SK-N-SH (cell line): ENCODE results near the gene HK2. TPM values are rescaled to one million over a fixed set of nuclear protein-coding genes. Genes with fewer than 3 reads are reported as not detected.

Experiments used
- CTCF ChIA-PET: fragments of 300-600, 350-600 bp; formaldehyde crosslinking; extraction: SDS; loops from one replicate; lab custom pipeline; 2021; lab: Yijun Ruan, JAX
- POLR2A ChIA-PET: fragments of 350-600 bp; sonication (Branson Sonifier 250); formaldehyde crosslinking; extraction: SDS; loops from one replicate; lab custom pipeline; 2020; ENCODE audit warnings: antibody characterized with exemption, inconsistent platforms; lab: Yijun Ruan, JAX
- DNase-seq: peaks from one replicate; pipeline ENCODE4 v3.0.0; 2012
- H2AFZ ChIP-seq: fragments of 200-600 bp; sonication (generic); 2 replicates; pipeline ENCODE4 v1.8.1; 2016; ENCODE audit warnings: antibody characterized with exemption, mild to moderate bottlenecking, low read depth
- H3F3A ChIP-seq: fragments of 200-600 bp; sonication (generic); replicated peaks from 2 replicates; pipeline ENCODE3; 2016; ENCODE audit warnings: antibody characterized with exemption, mild to moderate bottlenecking; ENCODE audit not compliant: insufficient read depth
- H3K27ac ChIP-seq, 2 experiments: fragments of 200-500 bp in 1 of 2; fragments of 200-600 bp in 1 of 2; sonication (Bioruptor generic) in 1 of 2; sonication (generic), shearing (Covaris generic) in 1 of 2; 2 replicates each; pipeline versions ENCODE4 v1.5.1 to v1.6.1; 2014 to 2016; ENCODE audit warnings: low read depth in 2 of 2, inconsistent platforms in 1 of 2, low read length in 1 of 2, mild to moderate bottlenecking in 1 of 2, mixed read lengths in 1 of 2
- H3K27me3 ChIP-seq: fragments of 200-600 bp; sonication (generic), shearing (Covaris generic); 2 replicates; pipeline ENCODE4 v1.6.1; 2016; ENCODE audit warnings: mixed run types; ENCODE audit not compliant: insufficient read depth
- H3K36me3 ChIP-seq, 2 experiments: fragments of 200-500 bp in 1 of 2; fragments of 200-600 bp in 1 of 2; sonication (Bioruptor generic) in 1 of 2; sonication (generic) in 1 of 2; replicated peaks in 1 of 2; 2 replicates each; pipeline versions ENCODE3 to v1.5.1; 2014 to 2016; ENCODE audit warnings: low read length in 1 of 2, mild to moderate bottlenecking in 1 of 2; ENCODE audit not compliant: insufficient read depth in 2 of 2, control insufficient read depth in 1 of 2
- H3K4me1 ChIP-seq, 2 experiments: fragments of 200-500 bp in 1 of 2; fragments of 200-600 bp in 1 of 2; sonication (Bioruptor generic) in 1 of 2; sonication (generic), shearing (Covaris generic) in 1 of 2; 2 replicates each; pipeline versions ENCODE4 v1.5.1 to v1.6.1; 2014 to 2016; ENCODE audit warnings: low read depth in 1 of 2, low read length in 1 of 2, mixed run types in 1 of 2; ENCODE audit not compliant: insufficient read depth in 2 of 2, control insufficient read depth in 1 of 2
- H3K4me2 ChIP-seq: fragments of 200-600 bp; sonication (generic), shearing (Covaris generic); 2 replicates; pipeline ENCODE4 v1.6.1; 2017; ENCODE audit warnings: mixed run types
- H3K4me3 ChIP-seq, 2 experiments: fragments of 200-500 bp in 1 of 2; fragments of 200-600 bp in 1 of 2; sonication (Bioruptor generic) in 1 of 2; sonication (generic), shearing (Covaris generic) in 1 of 2; 2 replicates each; pipeline versions ENCODE4 v1.5.1 to v1.8.1; 2014 to 2016; ENCODE audit warnings: low read depth in 2 of 2, inconsistent platforms in 1 of 2, low read length in 1 of 2, mild to moderate bottlenecking in 1 of 2, mixed read lengths in 1 of 2, moderate library complexity in 1 of 2
- H3K79me2 ChIP-seq: fragments of 200-600 bp; sonication (generic); 2 replicates; pipeline ENCODE4 v1.8.1; 2017; ENCODE audit warnings: mild to moderate bottlenecking; ENCODE audit not compliant: insufficient read depth
- H3K9ac ChIP-seq: fragments of 200-600 bp; sonication (generic); 2 replicates; pipeline ENCODE4 v1.6.1; 2017; ENCODE audit warnings: mixed run types
- H3K9me2 ChIP-seq: fragments of 200-600 bp; sonication (generic); 2 replicates; pipeline ENCODE4 v1.6.1; 2017; ENCODE audit warnings: mixed run types
- H3K9me3 ChIP-seq: fragments of 200-600 bp; sonication (generic); 2 replicates; pipeline ENCODE4 v1.6.1; 2017; ENCODE audit warnings: mixed run types, mild to moderate bottlenecking, moderate library complexity
- H4K20me1 ChIP-seq: fragments of 200-600 bp; sonication (generic); 2 replicates; pipeline ENCODE4 v1.6.1; 2017; ENCODE audit warnings: mild to moderate bottlenecking, mixed run types; ENCODE audit not compliant: insufficient read depth
- ELF1 ChIP-seq: IDR thresholded peaks from 2 replicates; pipeline ENCODE4 v1.4.0; 2012
- EP300 ChIP-seq, 2 experiments: IDR thresholded peaks; 2 replicates each; pipeline versions ENCODE4 v1.4.0 to v1.6.1; 2012; ENCODE audit warnings: borderline replicate concordance in 1 of 2, low read depth in 1 of 2, low read length in 1 of 2
- EZH2phosphoT487 ChIP-seq: fragments of 200-600 bp; sonication (generic); IDR thresholded peaks from 2 replicates; pipeline ENCODE4 v1.6.1; 2017; ENCODE audit warnings: low read depth, mixed run types, mild to moderate bottlenecking, antibody characterized with exemption, moderate library complexity, borderline replicate concordance
- FOSL2 ChIP-seq: IDR thresholded peaks from 2 replicates; pipeline ENCODE4 v1.4.0; 2012; ENCODE audit warnings: low read depth, mild to moderate bottlenecking, moderate library complexity, borderline replicate concordance
- FOXM1 ChIP-seq: IDR thresholded peaks from 2 replicates; pipeline ENCODE4 v1.4.0; 2012; ENCODE audit warnings: low read depth, mild to moderate bottlenecking
- GABPA ChIP-seq: IDR thresholded peaks from 2 replicates; pipeline ENCODE4 v1.4.0; 2012; ENCODE audit warnings: low read depth, mild to moderate bottlenecking
- IRF3 ChIP-seq: fragments of 150-350 bp; IDR thresholded peaks from 2 replicates; pipeline ENCODE4 v1.6.1; 2016; ENCODE audit warnings: mild to moderate bottlenecking, low read depth, low read length
- JUND ChIP-seq: IDR thresholded peaks from 2 replicates; pipeline ENCODE4 v1.4.0; 2012
- MEF2A ChIP-seq: IDR thresholded peaks from 2 replicates; pipeline ENCODE4 v1.4.0; 2012; ENCODE audit warnings: low read depth, borderline replicate concordance
- NFIC ChIP-seq: IDR thresholded peaks from 2 replicates; pipeline ENCODE4 v1.4.0; 2012; ENCODE audit warnings: borderline replicate concordance
- POLR2AphosphoS5 ChIP-seq: IDR thresholded peaks from 2 replicates; pipeline ENCODE4 v1.6.1; 2012; ENCODE audit warnings: low read depth, low read length
- RAD21 ChIP-seq: IDR thresholded peaks from 2 replicates; pipeline ENCODE4 v1.6.1; 2012; ENCODE audit warnings: mild to moderate bottlenecking, low read length
- RCOR1 ChIP-seq: fragments of 150-350 bp; IDR thresholded peaks from 2 replicates; pipeline ENCODE4 v1.6.1; 2017; ENCODE audit warnings: antibody characterized with exemption, low read length
- REST ChIP-seq: IDR thresholded peaks from 2 replicates; pipeline ENCODE4 v1.6.1; 2012; ENCODE audit warnings: mild to moderate bottlenecking, low read depth, low read length, moderate library complexity
- RXRA ChIP-seq: IDR thresholded peaks from 2 replicates; pipeline ENCODE4 v1.4.0; 2012; ENCODE audit warnings: low read depth, mild to moderate bottlenecking, borderline replicate concordance
- SIN3A ChIP-seq: IDR thresholded peaks from 2 replicates; pipeline ENCODE4 v1.6.1; 2012; ENCODE audit warnings: low read depth, mild to moderate bottlenecking, low read length, moderate library complexity, borderline replicate concordance
- SMC3 ChIP-seq: IDR thresholded peaks from 2 replicates; pipeline ENCODE4 v1.6.1; 2012; ENCODE audit warnings: low read depth, low read length, improper control_type of control experiment
- TAF1 ChIP-seq: IDR thresholded peaks from 2 replicates; pipeline ENCODE4 v1.6.1; 2012; ENCODE audit warnings: low read depth, mild to moderate bottlenecking, low read length, moderate library complexity, borderline replicate concordance
- TCF12 ChIP-seq: IDR thresholded peaks from 2 replicates; pipeline ENCODE4 v1.4.0; 2012
- USF1 ChIP-seq: IDR thresholded peaks from 2 replicates; pipeline ENCODE4 v1.4.0; 2012; ENCODE audit warnings: low read depth, borderline replicate concordance
- YY1 ChIP-seq: IDR thresholded peaks from 2 replicates; pipeline ENCODE4 v1.4.0; 2012; ENCODE audit warnings: low read depth, mild to moderate bottlenecking
- WGBS: methylation state at CpG from one replicate; pipeline ENCODE4 v1.1.6; 2017; ENCODE audit warnings: low lambda C conversion rate; 5-methylcytosine and 5-hydroxymethylcytosine counted together
- polyA plus RNA-seq, 3 experiments: library from polyadenylated mRNA; depleted of rRNA; stranded (reverse); fragments of >200 nt; gene quantifications; 2 replicates each; pipeline ENCODE4 v1.2.3, GENCODE V29; 2012
- TF ChIP-seq, protein P1 (sequence below): fragments of 150-350 bp; IDR thresholded peaks from 2 replicates; pipeline ENCODE4 v1.6.1; 2017; ENCODE audit warnings: antibody characterized with exemption, low read length, low read depth, borderline replicate concordance
- TF ChIP-seq, protein P2 (sequence below): fragments of 200-600 bp; sonication (generic); IDR thresholded peaks from 2 replicates; pipeline ENCODE4 v1.6.1; 2017; ENCODE audit warnings: antibody characterized with exemption, mild to moderate bottlenecking, moderate library complexity

Gene HK2
- polyA plus RNA-seq, 1 of the 3 experiments (the other 2 are of a cell fraction), result 13.5 TPM

DNA sequence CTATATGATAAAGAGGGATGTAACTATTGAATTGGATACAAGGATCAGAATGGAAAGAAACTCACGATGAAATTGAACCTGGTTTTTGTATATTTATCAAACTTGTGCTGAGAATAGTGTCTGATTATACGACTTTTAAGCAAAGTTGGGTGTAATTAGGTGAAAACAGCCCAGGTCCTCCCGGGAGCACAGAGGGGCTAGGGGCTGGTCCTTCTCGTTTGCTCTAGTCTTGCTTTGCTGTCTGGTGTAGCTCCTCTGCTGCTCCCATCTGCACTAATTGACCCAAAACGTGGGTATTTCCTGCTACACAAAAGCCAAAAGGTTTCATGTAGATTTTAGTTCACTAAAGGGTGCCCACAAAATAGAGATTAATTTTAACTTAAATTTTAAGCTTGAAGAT is 58.7 kb downstream of the HK2 start (continued):
- TF ChIP-seq IRF3 (no peak), SMC3 (no peak)

- ChIA-PET POLR2A (no interaction called here), CTCF (interaction anchor here (0.8 to 1.5 kb wide), 5 partner anchors 9 to 202 kb away, joined by 3 to 6 read pairs (median 3); no protein-coding TSS in a partner anchor)
- Histone ChIP-seq H3K27me3 (no peaks in the 10 kb centered on the region), H3K9ac (no peak overlapping the region), H3K79me2 (no peaks in the 10 kb centered on the region), H3K9me2 (no peaks in the 10 kb centered on the region), H3K27ac (peak overlapping the region in 1 of 2 experiments; percentile 72; a peak in 2 of 4 replicates), H4K20me1 (no peaks in the 10 kb centered on the region), H3K36me3 (peaks cover 0 to 24% of the 10 kb centered on the region in 2 experiments), H3K4me3 (no peak overlapping the region), H3F3A (peaks cover 24% of the 10 kb centered on the region), H2AFZ (peak overlapping the region; percentile 17; the same call in 1 of the 2 replicates), H3K4me2 (peak overlapping the region; percentile 49; the same call in 1 of the 2 replicates), H3K9me3 (no peaks in the 10 kb centered on the region), H3K4me1 (peaks cover 0 to 8% of the 10 kb centered on the region in 2 experiments; a peak in 1 of 4 replicates)
- DNase-seq, result no peak
- 31% methylated on average over 5 of the region's 5 CpGs for WGBS
- TF ChIP-seq RXRA, result no peak
- peak; percentile 74 for TF ChIP-seq FOSL2
- TF ChIP-seq, protein P1, sequence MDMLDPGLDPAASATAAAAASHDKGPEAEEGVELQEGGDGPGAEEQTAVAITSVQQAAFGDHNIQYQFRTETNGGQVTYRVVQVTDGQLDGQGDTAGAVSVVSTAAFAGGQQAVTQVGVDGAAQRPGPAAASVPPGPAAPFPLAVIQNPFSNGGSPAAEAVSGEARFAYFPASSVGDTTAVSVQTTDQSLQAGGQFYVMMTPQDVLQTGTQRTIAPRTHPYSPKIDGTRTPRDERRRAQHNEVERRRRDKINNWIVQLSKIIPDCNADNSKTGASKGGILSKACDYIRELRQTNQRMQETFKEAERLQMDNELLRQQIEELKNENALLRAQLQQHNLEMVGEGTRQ, result no peak
- TF ChIP-seq YY1, result no peak
- TF ChIP-seq NFIC, result peak; percentile 29; the same call in 1 of the 2 replicates
- no peak for TF ChIP-seq REST
- TF ChIP-seq TAF1, result no peak
- TF ChIP-seq GABPA, result no peak
- TF ChIP-seq USF1, result no peak
- peak; percentile 49; the same call in 1 of the 2 replicates for TF ChIP-seq JUND
- no peak for TF ChIP-seq RAD21
- TF ChIP-seq TCF12, result peak; percentile 50
- no peak for TF ChIP-seq POLR2AphosphoS5
- TF ChIP-seq ELF1, result 0 out of 2 replicates have a peak, but pooled peaks have one; percentile 25
- no peak for TF ChIP-seq EP300 (IDR thresholded peaks at IDR 0.05; ENCODE audit: borderline replicate concordance in 1 of 2, low read depth in 1 of 2, low read length in 1 of 2)
- no peak for TF ChIP-seq RCOR1
- TF ChIP-seq FOXM1, result no peak
- no peak for TF ChIP-seq SIN3A
- TF ChIP-seq SMC3, result no peak
- no peak for TF ChIP-seq MEF2A
- TF ChIP-seq, protein P2, sequence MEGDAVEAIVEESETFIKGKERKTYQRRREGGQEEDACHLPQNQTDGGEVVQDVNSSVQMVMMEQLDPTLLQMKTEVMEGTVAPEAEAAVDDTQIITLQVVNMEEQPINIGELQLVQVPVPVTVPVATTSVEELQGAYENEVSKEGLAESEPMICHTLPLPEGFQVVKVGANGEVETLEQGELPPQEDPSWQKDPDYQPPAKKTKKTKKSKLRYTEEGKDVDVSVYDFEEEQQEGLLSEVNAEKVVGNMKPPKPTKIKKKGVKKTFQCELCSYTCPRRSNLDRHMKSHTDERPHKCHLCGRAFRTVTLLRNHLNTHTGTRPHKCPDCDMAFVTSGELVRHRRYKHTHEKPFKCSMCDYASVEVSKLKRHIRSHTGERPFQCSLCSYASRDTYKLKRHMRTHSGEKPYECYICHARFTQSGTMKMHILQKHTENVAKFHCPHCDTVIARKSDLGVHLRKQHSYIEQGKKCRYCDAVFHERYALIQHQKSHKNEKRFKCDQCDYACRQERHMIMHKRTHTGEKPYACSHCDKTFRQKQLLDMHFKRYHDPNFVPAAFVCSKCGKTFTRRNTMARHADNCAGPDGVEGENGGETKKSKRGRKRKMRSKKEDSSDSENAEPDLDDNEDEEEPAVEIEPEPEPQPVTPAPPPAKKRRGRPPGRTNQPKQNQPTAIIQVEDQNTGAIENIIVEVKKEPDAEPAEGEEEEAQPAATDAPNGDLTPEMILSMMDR, result no peak
- TF ChIP-seq EZH2phosphoT487, result no peak
- no peak for TF ChIP-seq IRF3
Measured at GRCh38 chr2:74893332-74893731, 59.4 kb downstream of the HK2 start.
